ENCODE measurements around the gene ARMC12.

ARMC12 gene

DNA sequence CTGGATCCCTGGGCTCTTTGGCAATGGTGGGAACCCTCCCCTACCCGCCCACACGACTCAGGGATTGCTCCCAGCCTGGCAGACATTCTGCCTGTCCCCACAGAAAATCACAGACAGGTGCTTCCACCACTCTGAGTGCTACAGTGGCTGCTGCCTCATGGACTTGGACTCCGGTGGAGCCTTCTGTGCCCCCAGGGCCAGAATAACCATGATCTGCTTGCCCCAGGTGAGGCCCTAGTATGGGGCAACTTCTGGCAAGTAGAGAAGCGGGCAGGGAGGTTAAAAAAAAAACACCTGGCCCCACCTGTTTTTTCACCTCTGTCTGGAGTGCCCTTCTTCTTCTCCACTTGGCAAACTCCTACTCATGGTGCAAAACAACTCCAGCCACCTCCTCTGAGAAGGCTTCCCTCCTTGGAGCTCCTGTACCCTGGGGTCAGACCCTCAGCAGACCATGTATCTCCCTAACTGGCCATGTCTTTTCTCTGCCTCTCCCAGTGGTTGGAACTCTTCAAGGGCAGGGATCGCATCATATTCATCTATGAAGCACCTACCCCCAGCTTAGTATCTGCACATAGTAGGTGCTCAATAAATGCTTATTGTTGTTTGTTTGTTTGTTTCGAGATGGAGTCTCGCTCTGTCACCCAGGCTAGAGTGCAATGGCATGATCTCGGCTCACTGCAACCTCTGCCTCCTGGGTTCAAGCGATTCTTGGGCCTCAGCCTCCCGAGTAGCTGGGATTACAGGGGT lies 40.7 kb downstream of the ARMC12 start:
- DNase-seq, result no peak

GRCh38 chr6:35778437-35778836 lies 41.6 kb downstream of the ARMC12 start:
- DNase-seq, result no peak

- DNase-seq, result no peak
These were observed 43.9 kb downstream of the ARMC12 start, which contains the start of gene CLPSL1 for GRCh38 chr6:35780719-35781118. CLPSL1 (plus strand) TSS chr6:35781019; CDS start chr6:35781111, 92 bp downstream.

GRCh38 chr6:35781290-35781689 lies 44.5 kb downstream of the ARMC12 start:
- DNase-seq, result no peak

- no peak for DNase-seq
These were observed 45.6 kb downstream of the ARMC12 start for GRCh38 chr6:35782424-35782823.

GRCh38 chr6:35784200-35784599 lies 47.4 kb downstream of the ARMC12 start:
- no peak for DNase-seq

DNA sequence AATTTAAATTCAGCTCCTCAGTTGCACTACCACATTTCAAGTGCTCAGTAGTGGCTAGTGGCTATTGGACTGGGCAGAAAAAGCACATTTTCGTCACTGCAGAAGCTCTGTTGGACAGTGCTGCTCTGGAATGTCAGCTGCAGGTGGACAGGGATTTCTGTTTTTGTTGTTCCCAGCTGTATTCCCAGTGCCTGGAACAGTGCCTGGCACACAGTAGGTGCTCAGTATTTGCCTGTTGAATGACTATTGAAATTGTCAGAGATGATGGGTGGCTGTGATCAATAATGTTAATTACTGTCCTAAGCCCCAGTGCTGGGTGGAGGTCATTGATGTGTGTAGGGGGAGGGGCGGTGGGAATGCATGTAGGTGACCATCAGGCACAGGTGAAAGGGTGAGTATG lies 49.4 kb downstream of the ARMC12 start:
- no peak for DNase-seq

- DNase-seq, result no peak
These were observed 50.0 kb downstream of the ARMC12 start for GRCh38 chr6:35786810-35787209.

DNA sequence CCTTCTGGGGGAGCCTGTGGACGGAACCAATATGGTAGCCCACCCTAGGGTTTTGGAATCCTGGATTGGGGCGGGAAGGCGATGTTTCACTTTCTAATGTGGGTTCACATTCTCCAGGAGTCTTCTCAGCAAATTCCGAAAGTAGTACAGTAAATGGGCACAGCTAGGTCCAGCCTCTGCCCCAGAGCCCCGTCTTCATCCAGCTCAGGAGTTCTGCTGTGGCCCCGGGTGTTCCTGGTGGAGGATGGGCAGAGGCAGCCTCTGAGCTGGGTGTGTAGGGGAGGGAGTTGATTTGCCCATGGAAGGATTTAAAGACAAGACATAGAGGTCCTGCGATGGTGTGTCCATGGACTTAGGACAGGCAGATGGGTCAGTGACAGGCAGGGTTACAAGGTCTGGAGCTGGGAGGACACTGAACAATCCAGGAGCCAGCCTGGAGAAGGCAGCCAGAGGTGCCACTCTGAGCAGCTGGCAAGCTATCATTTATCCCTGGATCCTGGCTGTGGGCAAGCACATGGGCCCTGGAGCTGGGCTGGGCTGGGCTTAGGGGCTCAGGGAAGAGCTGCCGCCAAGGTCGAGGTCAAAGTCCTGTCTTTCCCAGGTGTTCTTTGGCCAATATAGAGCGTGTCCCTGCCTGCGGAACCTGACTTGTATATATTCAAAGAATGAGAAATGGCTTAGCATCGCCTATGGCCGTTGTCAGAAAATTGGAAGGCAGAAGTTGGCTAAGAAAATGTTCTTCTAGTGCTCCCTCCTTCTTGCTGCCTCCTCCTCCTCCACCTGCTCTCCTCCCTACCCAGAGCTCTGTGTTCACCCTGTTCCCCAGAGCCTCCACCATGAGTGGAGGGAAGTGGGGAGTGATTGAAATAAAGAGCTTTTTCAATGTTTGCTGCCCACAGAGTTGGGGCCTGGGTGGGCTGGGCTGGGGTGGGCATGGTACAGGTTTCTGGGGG lies 50.7 kb downstream of the ARMC12 start:
- DNase-seq, result no peak

GRCh38 chr6:35788423-35788982 lies 51.7 kb downstream of the ARMC12 start:
- DNase-seq, result no peak

DNA sequence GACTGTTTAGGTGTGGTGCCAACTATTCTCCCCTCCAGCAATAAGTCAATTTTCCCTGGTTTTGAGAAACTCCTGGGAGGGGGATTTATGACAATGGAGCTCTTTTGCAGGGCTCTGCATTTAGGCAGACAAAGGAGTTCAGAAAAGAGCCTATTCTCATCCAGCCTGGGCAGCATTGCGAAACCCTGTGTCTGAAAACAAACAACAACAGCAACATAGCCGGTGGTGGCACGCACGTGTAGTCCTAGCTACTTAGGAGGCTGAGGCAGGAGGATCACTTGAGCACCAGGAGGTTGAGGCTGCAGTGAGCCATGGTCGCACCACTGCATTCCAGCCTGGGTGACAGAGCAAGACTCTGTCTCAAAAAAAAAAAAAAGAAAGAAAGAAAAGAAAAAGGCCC lies 53.9 kb downstream of the ARMC12 start:
- DNase-seq, result no peak

DNA sequence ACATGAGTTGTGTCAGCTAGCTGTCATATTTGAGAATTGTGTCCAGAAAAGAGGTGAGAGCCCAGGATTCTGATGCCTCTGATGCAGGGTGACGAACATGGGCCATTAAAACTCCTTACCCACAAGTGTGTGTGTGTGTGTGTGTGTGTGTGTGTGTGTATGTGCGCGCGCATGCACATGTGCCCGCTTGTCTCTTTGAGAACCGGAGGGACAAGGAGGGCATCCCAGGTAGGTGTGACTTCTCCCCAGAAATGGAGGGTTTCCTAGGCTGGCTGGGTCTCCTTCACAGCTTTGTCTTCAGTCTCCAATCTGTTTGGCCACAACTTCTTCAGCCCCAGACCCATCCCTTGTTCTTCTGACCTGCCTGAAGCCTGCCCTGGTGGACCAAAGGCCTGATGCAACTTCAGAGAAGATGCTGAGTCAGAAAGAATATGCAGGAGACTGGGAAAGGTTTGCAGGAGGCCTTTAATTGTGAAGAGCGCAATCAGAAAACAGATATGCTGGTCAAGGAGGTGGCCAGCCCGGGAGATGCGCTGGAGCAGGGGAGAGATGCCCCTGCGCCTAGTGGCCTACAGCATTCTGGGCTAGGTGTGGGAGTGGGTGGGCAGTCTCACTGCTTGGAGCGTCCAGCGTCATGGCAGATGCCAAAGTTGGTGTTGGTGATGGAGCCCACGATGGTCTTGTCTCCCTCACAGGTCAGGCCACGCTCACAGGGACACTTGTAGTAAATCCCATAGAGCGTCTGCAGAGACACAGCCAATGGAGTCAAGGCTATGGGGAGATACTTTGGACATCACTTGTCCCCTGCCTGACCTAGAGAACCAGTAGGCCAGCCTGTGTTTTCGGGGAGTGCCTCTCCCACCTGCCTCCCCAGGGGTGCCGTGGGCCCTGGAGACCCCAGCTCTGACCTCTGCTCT lies 58.0 kb downstream of the ARMC12 start:
- DNase-seq, result no peak

- no peak for DNase-seq
These were observed 58.7 kb downstream of the ARMC12 start for GRCh38 chr6:35795453-35796071.

GRCh38 chr6:35796236-35796635 lies 59.4 kb downstream of the ARMC12 start:
- DNase-seq, result no peak

DNA sequence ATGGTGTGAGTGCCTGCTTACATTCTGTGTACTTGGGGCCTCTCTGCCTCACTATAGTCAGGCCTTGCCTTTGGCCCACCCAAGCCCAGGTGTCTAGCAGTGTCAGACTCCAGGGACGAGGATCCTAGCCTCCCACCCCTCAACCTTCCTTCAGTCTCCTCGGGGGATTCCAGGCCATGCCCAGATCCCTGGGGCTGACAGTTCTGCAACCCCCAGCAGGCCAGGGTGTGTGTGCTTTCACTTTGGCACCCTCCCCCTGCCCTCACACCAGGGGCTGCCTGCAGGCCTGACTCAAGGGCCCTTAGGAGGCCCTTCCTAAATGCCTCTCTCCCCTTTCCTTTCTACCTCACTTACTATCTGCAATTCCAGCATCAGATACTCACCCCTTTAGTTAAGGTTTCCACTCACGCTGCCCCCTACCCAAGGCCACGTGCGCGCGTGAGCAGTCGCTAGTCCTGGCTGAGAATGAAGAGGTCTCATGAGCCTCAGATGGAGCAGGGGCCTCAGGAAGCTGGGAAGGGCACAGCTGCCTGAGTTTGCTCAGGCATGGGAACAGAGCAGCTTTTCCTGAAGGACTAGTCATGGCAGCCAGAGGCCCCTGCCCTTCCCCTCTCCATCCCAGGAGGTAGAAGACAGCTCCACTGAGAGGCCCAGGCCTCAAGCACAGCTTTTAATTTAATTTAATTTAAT lies 61.1 kb downstream of the ARMC12 start:
- no peak for DNase-seq
